Mesothelial cell of epicardium (in vitro differentiated cells): ENCODE results near the gene TMEM214. TPM values are rescaled to one million over a fixed set of nuclear protein-coding genes. Genes with fewer than 3 reads are reported as not detected.

Experiments used
- DNase-seq, 2 experiments: peaks; one replicate each; pipeline ENCODE4 v3.0.0; 2021; ENCODE audit warnings: low spot score in 2 of 2; ENCODE audit not compliant: unreplicated experiment in 2 of 2
- H3K27ac Mint-ChIP-seq: 2 replicates; pipeline ENCODE4 v1.8.0; 2021; ENCODE audit warnings: mixed read lengths
- H3K27me3 Mint-ChIP-seq: 2 replicates; pipeline ENCODE4 v1.8.0; 2021; ENCODE audit warnings: low read depth, mixed read lengths
- H3K36me3 Mint-ChIP-seq: 2 replicates; pipeline ENCODE4 v1.8.0; 2021; ENCODE audit warnings: mixed read lengths
- H3K4me1 Mint-ChIP-seq: 2 replicates; pipeline ENCODE4 v1.8.0; 2021; ENCODE audit warnings: mixed read lengths
- H3K4me3 Mint-ChIP-seq: 2 replicates; pipeline ENCODE4 v1.8.0; 2021; ENCODE audit warnings: mild to moderate bottlenecking, moderate library complexity, mixed read lengths
- H3K9me3 Mint-ChIP-seq: 2 replicates; pipeline ENCODE4 v1.8.0; 2021; ENCODE audit warnings: mixed read lengths
- total RNA-seq: library from RNA; stranded (reverse); gene quantifications from 3 replicates; pipeline ENCODE4 v1.2.1, GENCODE V29; 2021
- TF ChIP-seq, protein P1 (sequence below): fragments of 200-600 bp; sonication (generic); IDR thresholded peaks from one replicate; pipeline ENCODE4 v1.5.0; 2021; ENCODE audit warnings: antibody characterized with exemption; ENCODE audit not compliant: unreplicated experiment

TMEM214 gene
- total RNA-seq, 1 donor from 2014 or later, result 86.8 TPM

DNA sequence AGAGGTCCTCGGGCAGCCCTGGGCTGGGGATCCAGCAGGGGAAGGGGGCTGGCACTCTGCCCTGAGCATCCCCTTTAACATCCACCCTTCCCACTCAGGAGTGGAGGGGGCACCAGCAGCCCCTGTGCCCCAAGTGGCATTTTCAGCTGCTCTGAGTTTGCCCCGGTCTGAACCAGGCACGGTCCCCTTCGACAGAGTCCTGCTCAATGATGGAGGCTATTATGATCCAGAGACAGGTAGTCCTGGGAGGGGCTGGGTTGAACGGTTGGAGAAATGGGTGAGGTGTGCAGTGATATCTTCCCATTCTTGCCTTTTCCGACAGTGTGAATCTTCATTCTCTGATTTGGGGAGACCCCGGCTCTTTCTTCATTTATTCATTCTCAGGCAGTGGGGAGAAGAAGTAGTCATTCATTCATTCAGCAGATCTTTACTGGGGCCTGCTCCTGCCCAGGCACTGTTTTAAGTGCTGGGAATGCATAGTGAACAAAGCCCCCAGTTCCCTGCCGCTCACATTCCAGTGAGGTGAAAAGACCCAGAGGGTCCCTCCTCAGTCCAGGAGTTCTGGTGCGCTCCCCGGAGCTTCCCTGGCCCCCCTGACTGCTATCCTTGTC lies 52.4 kb downstream of the TMEM214 start:
- no peaks in the 10 kb centered on the region for H3K9me3 Mint-ChIP-seq

GRCh38 chr2:27085673-27086089 lies 52.9 kb downstream of the TMEM214 start:
- no peaks in the 10 kb centered on the region for H3K36me3 Mint-ChIP-seq
- H3K4me1 Mint-ChIP-seq, result peaks cover 24% of the 10 kb centered on the region
- H3K27me3 Mint-ChIP-seq, result peaks cover 18% of the 10 kb centered on the region
- no peaks in the 10 kb centered on the region for H3K9me3 Mint-ChIP-seq
- no peak for DNase-seq
- peak overlapping the region; percentile 70 for H3K4me3 Mint-ChIP-seq
- TF ChIP-seq, protein P1, sequence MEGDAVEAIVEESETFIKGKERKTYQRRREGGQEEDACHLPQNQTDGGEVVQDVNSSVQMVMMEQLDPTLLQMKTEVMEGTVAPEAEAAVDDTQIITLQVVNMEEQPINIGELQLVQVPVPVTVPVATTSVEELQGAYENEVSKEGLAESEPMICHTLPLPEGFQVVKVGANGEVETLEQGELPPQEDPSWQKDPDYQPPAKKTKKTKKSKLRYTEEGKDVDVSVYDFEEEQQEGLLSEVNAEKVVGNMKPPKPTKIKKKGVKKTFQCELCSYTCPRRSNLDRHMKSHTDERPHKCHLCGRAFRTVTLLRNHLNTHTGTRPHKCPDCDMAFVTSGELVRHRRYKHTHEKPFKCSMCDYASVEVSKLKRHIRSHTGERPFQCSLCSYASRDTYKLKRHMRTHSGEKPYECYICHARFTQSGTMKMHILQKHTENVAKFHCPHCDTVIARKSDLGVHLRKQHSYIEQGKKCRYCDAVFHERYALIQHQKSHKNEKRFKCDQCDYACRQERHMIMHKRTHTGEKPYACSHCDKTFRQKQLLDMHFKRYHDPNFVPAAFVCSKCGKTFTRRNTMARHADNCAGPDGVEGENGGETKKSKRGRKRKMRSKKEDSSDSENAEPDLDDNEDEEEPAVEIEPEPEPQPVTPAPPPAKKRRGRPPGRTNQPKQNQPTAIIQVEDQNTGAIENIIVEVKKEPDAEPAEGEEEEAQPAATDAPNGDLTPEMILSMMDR, result no peak
- no peak overlapping the region for H3K27ac Mint-ChIP-seq

More for the DNA sequence above, 52.4 kb downstream of the TMEM214 start:
- Mint-ChIP-seq H3K27me3 (peaks cover 18% of the 10 kb centered on the region), H3K4me1 (peaks cover 26% of the 10 kb centered on the region), H3K27ac (peak overlapping the region; percentile 35), H3K4me3 (peak overlapping the region; percentile 70), H3K36me3 (no peaks in the 10 kb centered on the region)
- TF ChIP-seq, protein P1, result no peak
- DNase-seq, result no peak

- peaks cover 18% of the 10 kb centered on the region for H3K27me3 Mint-ChIP-seq
- no peaks in the 10 kb centered on the region for H3K36me3 Mint-ChIP-seq
- peak; percentile 93 to 99 for DNase-seq
- peak overlapping the region; percentile 72 for H3K4me3 Mint-ChIP-seq
- H3K27ac Mint-ChIP-seq, result peak overlapping the region; percentile 82
- TF ChIP-seq, protein P1, result peak; percentile 97
- peaks cover 19% of the 10 kb centered on the region for H3K4me1 Mint-ChIP-seq
- no peaks in the 10 kb centered on the region for H3K9me3 Mint-ChIP-seq
Observed at GRCh38 chr2:27086090-27086723, 53.4 kb downstream of the TMEM214 start.

DNA sequence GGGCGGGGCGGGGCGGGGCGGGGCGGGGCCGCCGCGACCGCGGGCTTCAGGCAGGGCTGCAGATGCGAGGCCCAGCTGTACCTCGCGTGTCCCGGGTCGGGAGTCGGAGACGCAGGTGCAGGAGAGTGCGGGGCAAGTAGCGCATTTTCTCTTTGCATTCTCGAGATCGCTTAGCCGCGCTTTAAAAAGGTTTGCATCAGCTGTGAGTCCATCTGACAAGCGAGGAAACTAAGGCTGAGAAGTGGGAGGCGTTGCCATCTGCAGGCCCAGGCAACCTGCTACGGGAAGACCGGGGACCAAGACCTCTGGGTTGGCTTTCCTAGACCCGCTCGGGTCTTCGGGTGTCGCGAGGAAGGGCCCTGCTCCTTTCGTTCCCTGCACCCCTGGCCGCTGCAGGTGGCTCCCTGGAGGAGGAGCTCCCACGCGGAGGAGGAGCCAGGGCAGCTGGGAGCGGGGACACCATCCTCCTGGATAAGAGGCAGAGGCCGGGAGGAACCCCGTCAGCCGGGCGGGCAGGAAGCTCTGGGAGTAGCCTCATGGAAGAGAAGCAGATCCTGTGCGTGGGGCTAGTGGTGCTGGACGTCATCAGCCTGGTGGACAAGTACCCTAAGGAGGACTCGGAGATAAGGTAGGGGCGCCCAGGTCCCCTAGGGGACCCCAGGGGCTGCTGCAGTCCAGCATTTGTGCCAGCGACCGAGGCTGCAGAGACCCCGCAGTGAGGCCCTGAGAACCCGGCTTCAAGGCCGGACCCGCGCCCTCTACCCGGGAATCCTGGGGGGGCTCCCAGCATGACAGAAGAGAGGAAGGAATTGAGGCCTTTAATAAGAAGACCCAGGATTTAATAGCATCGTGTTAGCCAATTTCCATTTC lies 54.2 kb downstream of the TMEM214 start, which contains the start of gene KHK:
Gene KHK, plus strand, starts transcription at position 49 of the 870 bp plus-strand sequence. Its CDS starts 488 bp downstream, at position 537.
- Mint-ChIP-seq H3K4me1 (peaks cover 13% of the 10 kb centered on the region), H3K27ac (peak within 1 kb of the TSS; percentile 82), H3K4me3 (peak within 1 kb of the TSS; percentile 72), H3K9me3 (no peaks in the 10 kb centered on the region), H3K36me3 (no peaks in the 10 kb centered on the region), H3K27me3 (peaks cover 18% of the 10 kb centered on the region)
- TF ChIP-seq, protein P1, result peak; percentile 67
- peak in 1 of 2 experiments; percentile 57 for DNase-seq

DNA sequence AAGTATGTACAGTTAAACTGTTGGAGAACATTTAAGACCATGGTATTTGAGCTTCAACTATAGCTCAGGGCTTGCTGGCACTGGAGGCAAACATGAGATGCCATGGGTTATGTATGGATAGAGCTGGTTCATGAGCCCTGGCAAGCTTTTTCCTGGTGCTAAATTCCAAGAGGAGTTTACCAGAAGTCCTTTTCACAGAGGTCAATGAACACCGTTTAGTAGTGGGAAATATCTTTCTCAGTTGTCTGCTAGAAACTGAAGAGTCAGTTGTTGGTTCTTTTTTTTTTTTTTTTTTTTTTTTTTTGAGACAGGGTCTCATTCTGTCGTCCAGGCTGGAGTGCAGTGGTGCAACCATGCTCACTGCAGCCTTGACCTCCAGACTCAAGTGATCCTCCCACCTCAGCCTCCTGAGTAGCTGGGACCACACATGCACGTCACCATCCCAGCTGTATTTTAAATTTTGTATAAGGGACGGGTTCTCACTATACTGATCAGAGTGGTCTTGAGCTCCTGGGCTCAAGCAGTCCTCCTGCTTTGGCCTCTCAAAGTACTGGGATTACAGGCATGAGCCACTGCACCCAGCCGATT lies 55.2 kb downstream of the TMEM214 start:
- H3K27ac Mint-ChIP-seq, result no peak overlapping the region
- peaks cover 13% of the 10 kb centered on the region for H3K4me1 Mint-ChIP-seq
- H3K27me3 Mint-ChIP-seq, result peaks cover 18% of the 10 kb centered on the region
- TF ChIP-seq, protein P1, result no peak
- no peaks in the 10 kb centered on the region for H3K36me3 Mint-ChIP-seq
- no peak for DNase-seq
- no peak overlapping the region for H3K4me3 Mint-ChIP-seq
- no peaks in the 10 kb centered on the region for H3K9me3 Mint-ChIP-seq
